ENCODE measurements around the gene SFRP2.

The SFRP2 gene

GRCh38 chr4:153766758-153767157, 22.1 kb downstream of the SFRP2 start:
- DNase-seq (ENCODE audit: low read depth) = no peak

- no peak for DNase-seq (ENCODE audit: low read depth)
Measured at GRCh38 chr4:153765894-153766293, 23.0 kb downstream of the SFRP2 start.

GRCh38 chr4:153764601-153765368, 24.1 kb downstream of the SFRP2 start:
- no peak for DNase-seq (ENCODE audit: low read depth)

- no peak for DNase-seq (ENCODE audit: low read depth)
Measured at GRCh38 chr4:153763404-153763803, 25.5 kb downstream of the SFRP2 start.

- no peak for DNase-seq (ENCODE audit: low read depth)
Measured at GRCh38 chr4:153759407-153760316, 29.2 kb downstream of the SFRP2 start, which contains the start of gene RNF175. Gene RNF175 (minus strand): TSS chr4:153760024. CDS start chr4:153759862, 162 bp downstream.

- no peak for DNase-seq (ENCODE audit: low read depth)
Measured at GRCh38 chr4:153758688-153759406, 30.0 kb downstream of the SFRP2 start.

- no peak for DNase-seq (ENCODE audit: low read depth)
Measured at GRCh38 chr4:153758136-153758535, 30.7 kb downstream of the SFRP2 start.

- no peak for DNase-seq (ENCODE audit: low read depth)
Measured at GRCh38 chr4:153757407-153757806, 31.5 kb downstream of the SFRP2 start.

GRCh38 chr4:153755186-153755585, 33.7 kb downstream of the SFRP2 start:
- no peak for DNase-seq (ENCODE audit: low read depth)

- DNase-seq (ENCODE audit: low read depth) = peak; percentile 55
Measured at GRCh38 chr4:153750197-153750817, 38.6 kb downstream of the SFRP2 start.

GRCh38 chr4:153748378-153748777, 40.5 kb downstream of the SFRP2 start:
- no peak for DNase-seq (ENCODE audit: low read depth)

GRCh38 chr4:153747406-153747955, 41.4 kb downstream of the SFRP2 start:
- DNase-seq (ENCODE audit: low read depth) = no peak

- no peak for DNase-seq (ENCODE audit: low read depth)
Measured at GRCh38 chr4:153745651-153746050, 43.2 kb downstream of the SFRP2 start.

- no peak for DNase-seq (ENCODE audit: low read depth)
Measured at GRCh38 chr4:153741541-153741940, 47.3 kb downstream of the SFRP2 start.

- no peak for DNase-seq (ENCODE audit: low read depth)
Measured at GRCh38 chr4:153735906-153736461, 52.9 kb downstream of the SFRP2 start.

- no peak for DNase-seq (ENCODE audit: low read depth)
Measured at GRCh38 chr4:153733751-153734448, 55.0 kb downstream of the SFRP2 start.

GRCh38 chr4:153731239-153731638, 57.6 kb downstream of the SFRP2 start:
- peak; percentile 54 for DNase-seq (ENCODE audit: low read depth)

All from HS-27A (cell line).